ENCODE data around the gene NOP9.

DNA sequence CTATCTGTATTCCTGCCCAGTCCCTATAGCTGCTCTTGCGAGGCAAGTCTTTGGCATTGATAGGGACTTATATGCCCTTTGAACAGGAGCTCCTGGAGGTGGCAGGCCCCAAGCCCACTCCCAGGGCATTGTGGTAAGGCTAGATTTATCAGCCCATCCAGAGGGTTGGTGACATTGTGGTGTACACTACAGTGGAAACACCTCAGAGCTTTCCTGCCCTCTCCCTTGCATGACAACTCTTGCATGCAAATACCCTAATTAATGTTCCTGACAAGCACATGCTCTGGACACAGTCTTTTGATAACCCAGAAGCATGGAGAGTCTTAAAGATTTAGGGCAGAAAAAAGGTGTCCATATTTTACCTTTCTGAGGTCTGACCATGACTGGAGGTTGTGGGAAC, 41.0 kb downstream of the NOP9 start:
- TF ChIP-seq SIN3A (IDR thresholded peaks at IDR 0.05; ENCODE audit: low read depth) (no peak), POLR2A (IDR thresholded peaks at IDR 0.05; ENCODE audit: borderline replicate concordance, extremely low read depth, insufficient read depth, insufficient read length) (no peak), SRF (IDR thresholded peaks at IDR 0.05; ENCODE audit: low read depth) (no peak), EZH2 (IDR thresholded peaks at IDR 0.05) (no peak), CEBPB (IDR thresholded peaks at IDR 0.05; ENCODE audit: low read depth) (no peak), ZFX (IDR thresholded peaks at IDR 0.05) (no peak), TCF7L2 (IDR thresholded peaks at IDR 0.05; ENCODE audit: borderline replicate concordance, extremely low read depth, insufficient read depth, insufficient read length) (no peak), SP1 (IDR thresholded peaks at IDR 0.05; ENCODE audit: low read depth) (no peak), EZH2phosphoT487 (IDR thresholded peaks at IDR 0.05; ENCODE audit: borderline replicate concordance) (no peak), POLR2AphosphoS5 (IDR thresholded peaks at IDR 0.05; ENCODE audit: low read depth, low read length) (no peak), EGR1 (IDR thresholded peaks at IDR 0.05; ENCODE audit: low read depth) (no peak)
- TF ChIP-seq, protein P1, sequence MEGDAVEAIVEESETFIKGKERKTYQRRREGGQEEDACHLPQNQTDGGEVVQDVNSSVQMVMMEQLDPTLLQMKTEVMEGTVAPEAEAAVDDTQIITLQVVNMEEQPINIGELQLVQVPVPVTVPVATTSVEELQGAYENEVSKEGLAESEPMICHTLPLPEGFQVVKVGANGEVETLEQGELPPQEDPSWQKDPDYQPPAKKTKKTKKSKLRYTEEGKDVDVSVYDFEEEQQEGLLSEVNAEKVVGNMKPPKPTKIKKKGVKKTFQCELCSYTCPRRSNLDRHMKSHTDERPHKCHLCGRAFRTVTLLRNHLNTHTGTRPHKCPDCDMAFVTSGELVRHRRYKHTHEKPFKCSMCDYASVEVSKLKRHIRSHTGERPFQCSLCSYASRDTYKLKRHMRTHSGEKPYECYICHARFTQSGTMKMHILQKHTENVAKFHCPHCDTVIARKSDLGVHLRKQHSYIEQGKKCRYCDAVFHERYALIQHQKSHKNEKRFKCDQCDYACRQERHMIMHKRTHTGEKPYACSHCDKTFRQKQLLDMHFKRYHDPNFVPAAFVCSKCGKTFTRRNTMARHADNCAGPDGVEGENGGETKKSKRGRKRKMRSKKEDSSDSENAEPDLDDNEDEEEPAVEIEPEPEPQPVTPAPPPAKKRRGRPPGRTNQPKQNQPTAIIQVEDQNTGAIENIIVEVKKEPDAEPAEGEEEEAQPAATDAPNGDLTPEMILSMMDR (IDR thresholded peaks at IDR 0.05 in 2 of 3, conservative IDR thresholded peaks at IDR 0.05 in 1 of 3; ENCODE audit: borderline replicate concordance in 1 of 3, insufficient read depth in 1 of 3, low read depth in 2 of 3, low read length in 2 of 3): no peak
- TF ChIP-seq, protein P2, sequence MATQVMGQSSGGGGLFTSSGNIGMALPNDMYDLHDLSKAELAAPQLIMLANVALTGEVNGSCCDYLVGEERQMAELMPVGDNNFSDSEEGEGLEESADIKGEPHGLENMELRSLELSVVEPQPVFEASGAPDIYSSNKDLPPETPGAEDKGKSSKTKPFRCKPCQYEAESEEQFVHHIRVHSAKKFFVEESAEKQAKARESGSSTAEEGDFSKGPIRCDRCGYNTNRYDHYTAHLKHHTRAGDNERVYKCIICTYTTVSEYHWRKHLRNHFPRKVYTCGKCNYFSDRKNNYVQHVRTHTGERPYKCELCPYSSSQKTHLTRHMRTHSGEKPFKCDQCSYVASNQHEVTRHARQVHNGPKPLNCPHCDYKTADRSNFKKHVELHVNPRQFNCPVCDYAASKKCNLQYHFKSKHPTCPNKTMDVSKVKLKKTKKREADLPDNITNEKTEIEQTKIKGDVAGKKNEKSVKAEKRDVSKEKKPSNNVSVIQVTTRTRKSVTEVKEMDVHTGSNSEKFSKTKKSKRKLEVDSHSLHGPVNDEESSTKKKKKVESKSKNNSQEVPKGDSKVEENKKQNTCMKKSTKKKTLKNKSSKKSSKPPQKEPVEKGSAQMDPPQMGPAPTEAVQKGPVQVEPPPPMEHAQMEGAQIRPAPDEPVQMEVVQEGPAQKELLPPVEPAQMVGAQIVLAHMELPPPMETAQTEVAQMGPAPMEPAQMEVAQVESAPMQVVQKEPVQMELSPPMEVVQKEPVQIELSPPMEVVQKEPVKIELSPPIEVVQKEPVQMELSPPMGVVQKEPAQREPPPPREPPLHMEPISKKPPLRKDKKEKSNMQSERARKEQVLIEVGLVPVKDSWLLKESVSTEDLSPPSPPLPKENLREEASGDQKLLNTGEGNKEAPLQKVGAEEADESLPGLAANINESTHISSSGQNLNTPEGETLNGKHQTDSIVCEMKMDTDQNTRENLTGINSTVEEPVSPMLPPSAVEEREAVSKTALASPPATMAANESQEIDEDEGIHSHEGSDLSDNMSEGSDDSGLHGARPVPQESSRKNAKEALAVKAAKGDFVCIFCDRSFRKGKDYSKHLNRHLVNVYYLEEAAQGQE (IDR thresholded peaks at IDR 0.05; ENCODE audit: low read depth): no peak
